ENCODE data around the gene UGT1A8.

DNA sequence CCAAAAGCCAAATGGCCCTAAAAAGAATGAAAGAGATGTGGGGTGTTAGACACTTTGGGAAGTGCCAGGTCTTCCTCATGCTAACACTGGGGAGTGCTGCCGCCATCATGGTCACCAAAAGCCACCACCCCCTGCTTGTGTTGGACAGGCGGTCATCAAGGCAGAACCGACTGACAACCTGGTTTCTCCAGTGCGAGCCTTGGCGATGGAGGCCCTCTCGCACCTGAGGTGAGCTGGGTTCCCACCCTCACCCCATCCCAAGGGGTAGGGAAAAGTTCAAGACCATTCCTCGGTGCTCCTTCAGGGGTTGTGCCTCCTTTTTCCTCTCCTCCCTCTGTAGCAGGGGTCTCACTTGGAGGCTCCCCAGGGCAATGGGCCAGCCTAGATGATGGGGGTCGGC is 194.3 kb downstream of the UGT1A8 start:
- TF ChIP-seq, protein P1, sequence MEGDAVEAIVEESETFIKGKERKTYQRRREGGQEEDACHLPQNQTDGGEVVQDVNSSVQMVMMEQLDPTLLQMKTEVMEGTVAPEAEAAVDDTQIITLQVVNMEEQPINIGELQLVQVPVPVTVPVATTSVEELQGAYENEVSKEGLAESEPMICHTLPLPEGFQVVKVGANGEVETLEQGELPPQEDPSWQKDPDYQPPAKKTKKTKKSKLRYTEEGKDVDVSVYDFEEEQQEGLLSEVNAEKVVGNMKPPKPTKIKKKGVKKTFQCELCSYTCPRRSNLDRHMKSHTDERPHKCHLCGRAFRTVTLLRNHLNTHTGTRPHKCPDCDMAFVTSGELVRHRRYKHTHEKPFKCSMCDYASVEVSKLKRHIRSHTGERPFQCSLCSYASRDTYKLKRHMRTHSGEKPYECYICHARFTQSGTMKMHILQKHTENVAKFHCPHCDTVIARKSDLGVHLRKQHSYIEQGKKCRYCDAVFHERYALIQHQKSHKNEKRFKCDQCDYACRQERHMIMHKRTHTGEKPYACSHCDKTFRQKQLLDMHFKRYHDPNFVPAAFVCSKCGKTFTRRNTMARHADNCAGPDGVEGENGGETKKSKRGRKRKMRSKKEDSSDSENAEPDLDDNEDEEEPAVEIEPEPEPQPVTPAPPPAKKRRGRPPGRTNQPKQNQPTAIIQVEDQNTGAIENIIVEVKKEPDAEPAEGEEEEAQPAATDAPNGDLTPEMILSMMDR (IDR thresholded peaks at IDR 0.05) = no peak
- TF ChIP-seq EZH2 (IDR thresholded peaks at IDR 0.05; ENCODE audit: borderline replicate concordance, insufficient read depth, low read depth, low read length, poor library complexity, severe bottlenecking) = no peak

Data from B cell (primary cell).